ENCODE data around the gene C12orf60.

- TF ChIP-seq ZBTB43 (CRISPR knock-in tag; IDR thresholded peaks at IDR 0.05) (no peak), FOXP4 (CRISPR knock-in tag; IDR thresholded peaks at IDR 0.05) (no peak), PRDM15 (CRISPR knock-in tag; IDR thresholded peaks at IDR 0.05) (no peak), ZNF138 (CRISPR knock-in tag; conservative IDR thresholded peaks at IDR 0.05) (no peak), NFYB (CRISPR knock-in tag; conservative IDR thresholded peaks at IDR 0.05; ENCODE audit: low read depth) (no peak), ATF2 (CRISPR knock-in tag; IDR thresholded peaks at IDR 0.05; ENCODE audit: borderline replicate concordance, low read depth) (no peak), CTCF (IDR thresholded peaks at IDR 0.05) (no peak), MAX (CRISPR knock-in tag; IDR thresholded peaks at IDR 0.05) (no peak), E2F1 (CRISPR knock-in tag; IDR thresholded peaks at IDR 0.05) (no peak), NR2C2 (CRISPR knock-in tag; IDR thresholded peaks at IDR 0.05) (no peak), NR1H2 (CRISPR knock-in tag; IDR thresholded peaks at IDR 0.05) (no peak)
Observed at GRCh38 chr12:14871247-14871646, 67.8 kb downstream of the C12orf60 start.
